HFF-Myc (cell line): Measurements from ENCODE around the gene EGR2.

Experiments
- DNase-seq: peaks from one replicate; pipeline ENCODE4 v3.0.0-alpha.2; 2011; ENCODE audit warnings: low read depth; ENCODE audit errors: extremely low read depth
- H3K4me3 ChIP-seq: replicated peaks from 2 replicates; pipeline ENCODE4 v1.5.1; 2011; ENCODE audit warnings: low read depth, mild to moderate bottlenecking, control low read depth, low read length
- CTCF ChIP-seq: IDR thresholded peaks from 2 replicates; pipeline ENCODE4 v1.5.1; 2012; ENCODE audit warnings: mild to moderate bottlenecking, low read depth, low read length, control low read depth; ENCODE audit errors: missing control alignments

The EGR2 gene

GRCh38 chr10:62820586-62820985, 4.4 kb upstream of the EGR2 start:
- TF ChIP-seq CTCF = no peak
- H3K4me3 ChIP-seq = no peak overlapping the region
- DNase-seq = no peak

DNA sequence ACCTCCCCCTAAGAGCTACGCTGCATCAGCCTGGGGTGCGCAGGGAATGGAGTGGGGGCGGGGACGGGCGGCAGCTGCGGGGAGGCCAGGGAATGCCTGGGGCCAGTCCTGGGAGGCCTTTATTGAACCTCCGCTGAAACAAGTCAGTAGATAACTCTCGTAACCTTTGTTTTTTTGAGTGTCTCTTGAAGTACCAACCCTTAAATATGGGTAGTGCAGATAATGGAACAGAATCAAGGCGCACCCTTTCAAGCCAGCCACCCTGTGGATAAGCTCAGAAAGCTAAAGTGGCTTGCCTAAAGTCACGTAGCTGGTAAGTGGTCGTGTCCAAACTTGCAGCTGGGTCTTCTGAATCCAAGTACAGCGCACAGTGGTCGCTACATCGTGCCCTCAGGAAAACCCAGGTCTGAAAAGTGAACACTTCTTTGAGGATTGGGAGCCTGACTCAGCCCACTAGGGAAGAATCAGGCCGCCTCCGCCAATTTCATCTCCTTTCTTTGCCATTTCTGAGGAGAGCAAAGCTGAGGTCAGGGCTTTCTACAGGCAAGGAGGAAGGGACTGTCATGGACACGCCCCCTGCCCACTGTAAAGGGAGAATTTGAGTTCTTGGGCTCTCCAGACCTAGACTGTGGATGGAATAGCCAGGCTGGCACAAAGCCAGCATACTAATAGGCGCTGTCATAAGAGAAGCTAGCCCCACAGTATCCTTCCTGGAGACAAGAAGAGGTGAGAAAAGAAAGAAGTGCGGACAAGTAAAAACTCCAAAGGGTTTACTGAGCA, 3.2 kb upstream of the EGR2 start:
- no peak for DNase-seq
- H3K4me3 ChIP-seq = no peak overlapping the region
- TF ChIP-seq CTCF = no peak

DNA sequence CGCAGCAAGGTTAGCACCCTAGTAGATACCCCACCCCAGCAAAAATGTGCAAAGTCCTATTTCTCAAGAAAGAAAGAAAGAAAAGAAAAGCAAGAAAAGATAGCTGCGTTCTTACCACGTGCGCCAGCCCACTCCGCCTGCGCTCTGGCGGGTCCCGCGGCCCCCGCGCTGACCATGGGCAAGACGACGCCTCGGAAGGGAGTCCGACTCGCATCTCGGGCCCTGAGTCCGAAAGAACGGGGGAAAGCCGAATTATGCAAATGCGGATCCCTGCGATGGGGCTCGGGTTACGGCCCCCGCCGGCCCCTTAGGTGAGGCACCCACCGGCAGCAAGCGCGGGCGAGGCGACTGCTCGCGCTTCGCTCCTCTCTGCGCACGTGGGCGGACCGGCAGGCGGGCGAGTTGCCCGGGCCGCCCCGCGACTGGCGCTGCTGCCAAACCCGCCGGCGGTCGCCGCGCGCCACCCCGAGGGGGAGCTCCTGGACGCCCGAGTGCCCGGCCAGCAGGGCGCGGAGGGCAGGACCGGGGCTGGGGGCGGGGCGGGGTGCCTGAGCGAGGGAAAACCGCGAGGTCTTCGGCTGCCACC, 2.4 kb upstream of the EGR2 start:
- no peak for TF ChIP-seq CTCF
- H3K4me3 ChIP-seq = peak overlapping the region; percentile 49
- no peak for DNase-seq

GRCh38 chr10:62817766-62818425, 1.7 kb upstream of the EGR2 start:
- no peak for DNase-seq
- peak; percentile 61 for TF ChIP-seq CTCF
- peak overlapping the region; percentile 49 for H3K4me3 ChIP-seq

DNA sequence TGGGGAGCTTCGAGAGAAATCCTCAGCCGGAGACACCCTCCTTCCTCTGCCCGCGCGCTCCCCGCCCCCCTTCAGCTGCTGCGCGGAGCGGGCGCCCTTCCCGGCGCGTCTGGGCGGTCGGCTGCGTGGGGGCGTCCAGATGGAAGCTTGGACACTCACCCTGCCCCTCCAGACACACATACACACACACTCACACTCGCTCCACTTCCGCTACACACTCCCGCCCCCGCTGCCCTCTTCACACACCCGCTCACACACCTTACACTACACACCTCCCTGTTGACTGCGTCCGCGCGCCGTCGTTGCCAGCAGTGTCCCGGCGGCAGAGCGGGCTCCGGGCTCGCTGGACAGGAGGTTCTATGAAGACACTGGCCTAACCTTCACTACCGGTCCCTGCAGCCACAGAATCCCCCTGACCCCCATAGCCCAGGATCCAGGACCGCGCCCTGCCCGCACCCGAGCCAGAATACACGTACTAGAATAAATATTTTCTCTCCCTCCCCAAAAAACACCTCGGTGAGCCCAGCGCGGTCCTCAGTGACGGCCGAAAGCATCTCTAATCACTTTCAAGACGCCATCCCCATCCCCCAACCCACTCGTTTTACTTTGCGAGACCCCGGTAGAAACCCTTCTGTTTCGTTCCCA, 1.1 kb upstream of the EGR2 start:
- no peak for DNase-seq
- H3K4me3 ChIP-seq = peak overlapping the region; percentile 49
- TF ChIP-seq CTCF = no peak

DNA sequence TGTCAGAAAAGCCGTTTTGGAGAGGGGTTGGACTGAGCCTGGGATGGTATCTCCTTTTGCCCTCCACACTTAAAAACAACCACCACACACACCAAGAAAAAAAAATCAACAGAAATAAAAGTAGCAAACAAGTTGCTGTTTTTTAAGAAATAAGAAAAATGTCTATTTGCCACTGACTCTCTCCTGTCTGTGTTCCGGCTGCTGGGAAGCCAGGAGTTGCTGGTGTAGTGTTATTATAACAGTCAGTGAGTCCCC, 163 bp downstream of the EGR2 start:
- peak overlapping the region; percentile 49 for H3K4me3 ChIP-seq
- no peak for DNase-seq
- TF ChIP-seq CTCF = no peak
